ENCODE results near the gene PDE4B. TPM values are rescaled to one million over a fixed set of nuclear protein-coding genes. Genes with fewer than 3 reads are reported as not detected.

The PDE4B gene
- total RNA-seq, 1 donor from 2014 or later: 0.57 TPM

DNA sequence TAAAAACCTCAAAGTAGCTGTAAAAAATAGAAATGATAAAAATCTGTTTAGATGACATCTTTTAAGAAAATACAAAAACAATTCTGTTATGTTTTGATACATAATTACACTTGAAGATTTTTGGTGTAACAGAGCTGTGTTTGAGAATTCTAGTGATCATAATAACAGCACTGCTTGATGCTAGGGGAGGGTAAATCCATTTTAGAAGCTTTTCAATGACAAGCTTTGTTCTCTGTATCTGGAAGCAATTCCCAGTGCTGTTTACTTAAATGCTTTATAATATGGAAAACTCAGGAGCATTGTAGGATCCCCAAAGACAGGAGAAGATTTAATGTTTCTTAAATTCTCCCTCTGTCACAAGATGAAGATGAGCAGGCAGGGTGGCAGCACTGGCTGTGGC is 359.3 kb downstream of the PDE4B start:
- DNase-seq (ENCODE audit: low spot score): no peak
- peaks cover 22% of the 10 kb centered on the region for H3K27me3 Mint-ChIP-seq (ENCODE audit: low read depth)
- H3K27ac Mint-ChIP-seq (ENCODE audit: unreplicated experiment): no peak overlapping the region
- no peaks in the 10 kb centered on the region for H3K36me3 Mint-ChIP-seq (ENCODE audit: low read depth)
- H3K4me1 Mint-ChIP-seq (ENCODE audit: low read depth): no peaks in the 10 kb centered on the region
- no peaks in the 10 kb centered on the region for H3K9me3 Mint-ChIP-seq (ENCODE audit: low read depth)
- TF ChIP-seq CTCF (IDR thresholded peaks at IDR 0.05): no peak
- no peak overlapping the region for H3K4me3 Mint-ChIP-seq (ENCODE audit: unreplicated experiment)

DNA sequence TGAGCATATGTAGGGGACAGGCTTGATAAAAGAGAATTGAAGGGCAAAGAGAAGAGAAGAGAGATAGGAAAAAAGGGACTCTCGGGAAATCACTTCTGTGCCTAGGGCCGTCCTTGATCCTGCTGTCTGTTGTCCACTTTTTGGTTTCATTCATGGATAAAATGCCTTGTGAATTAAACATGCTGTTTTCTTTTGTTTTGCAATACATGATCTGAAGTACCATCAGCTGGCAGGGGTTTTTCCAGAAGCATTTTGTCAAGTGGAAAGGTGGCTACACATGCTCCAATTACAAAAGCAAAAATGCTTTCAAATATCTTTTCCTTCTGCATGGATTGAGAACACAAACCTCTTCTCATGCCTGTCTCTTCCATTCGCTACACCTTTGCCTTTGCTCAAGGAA is 361.7 kb downstream of the PDE4B start:
- TF ChIP-seq CTCF (IDR thresholded peaks at IDR 0.05): no peak
- no peak for DNase-seq (ENCODE audit: low spot score)
- H3K27ac Mint-ChIP-seq (ENCODE audit: unreplicated experiment): no peak overlapping the region
- H3K4me3 Mint-ChIP-seq (ENCODE audit: unreplicated experiment): no peak overlapping the region
- H3K36me3 Mint-ChIP-seq (ENCODE audit: low read depth): no peaks in the 10 kb centered on the region
- no peaks in the 10 kb centered on the region for H3K9me3 Mint-ChIP-seq (ENCODE audit: low read depth)
- H3K4me1 Mint-ChIP-seq (ENCODE audit: low read depth): no peaks in the 10 kb centered on the region
- peaks cover 22% of the 10 kb centered on the region for H3K27me3 Mint-ChIP-seq (ENCODE audit: low read depth)

GRCh38 chr1:66156144-66156543 is 363.4 kb downstream of the PDE4B start:
- no peak for TF ChIP-seq CTCF (IDR thresholded peaks at IDR 0.05)
- DNase-seq (ENCODE audit: low spot score): no peak
- H3K4me1 Mint-ChIP-seq (ENCODE audit: low read depth): no peaks in the 10 kb centered on the region
- H3K27ac Mint-ChIP-seq (ENCODE audit: unreplicated experiment): no peak overlapping the region
- no peaks in the 10 kb centered on the region for H3K36me3 Mint-ChIP-seq (ENCODE audit: low read depth)
- no peaks in the 10 kb centered on the region for H3K9me3 Mint-ChIP-seq (ENCODE audit: low read depth)
- H3K4me3 Mint-ChIP-seq (ENCODE audit: unreplicated experiment): no peak overlapping the region
- peaks cover 25% of the 10 kb centered on the region for H3K27me3 Mint-ChIP-seq (ENCODE audit: low read depth)

GRCh38 chr1:66159800-66160199 is 367.1 kb downstream of the PDE4B start:
- Mint-ChIP-seq H3K9me3 (ENCODE audit: low read depth) (no peaks in the 10 kb centered on the region), H3K4me1 (ENCODE audit: low read depth) (no peaks in the 10 kb centered on the region), H3K4me3 (ENCODE audit: unreplicated experiment) (no peak overlapping the region), H3K36me3 (ENCODE audit: low read depth) (no peaks in the 10 kb centered on the region), H3K27me3 (ENCODE audit: low read depth) (peaks cover 6% of the 10 kb centered on the region), H3K27ac (ENCODE audit: unreplicated experiment) (no peak overlapping the region)
- no peak for TF ChIP-seq CTCF (IDR thresholded peaks at IDR 0.05)
- DNase-seq (ENCODE audit: low spot score): no peak

- H3K9me3 Mint-ChIP-seq (ENCODE audit: low read depth): no peaks in the 10 kb centered on the region
- H3K27ac Mint-ChIP-seq (ENCODE audit: unreplicated experiment): no peak overlapping the region
- no peak overlapping the region for H3K4me3 Mint-ChIP-seq (ENCODE audit: unreplicated experiment)
- no peak for TF ChIP-seq CTCF (IDR thresholded peaks at IDR 0.05)
- peaks cover 6% of the 10 kb centered on the region for H3K27me3 Mint-ChIP-seq (ENCODE audit: low read depth)
- no peaks in the 10 kb centered on the region for H3K4me1 Mint-ChIP-seq (ENCODE audit: low read depth)
- no peaks in the 10 kb centered on the region for H3K36me3 Mint-ChIP-seq (ENCODE audit: low read depth)
- DNase-seq (ENCODE audit: low spot score): no peak
Observed at GRCh38 chr1:66160719-66161118, 368.0 kb downstream of the PDE4B start.
